ENCODE measurements around the gene UBTF. TPM values are rescaled to one million over a fixed set of nuclear protein-coding genes. Genes with fewer than 3 reads are reported as not detected.

UBTF gene
- total and polyA plus RNA-seq, 2 donors: 70.1 to 91.6 TPM

DNA sequence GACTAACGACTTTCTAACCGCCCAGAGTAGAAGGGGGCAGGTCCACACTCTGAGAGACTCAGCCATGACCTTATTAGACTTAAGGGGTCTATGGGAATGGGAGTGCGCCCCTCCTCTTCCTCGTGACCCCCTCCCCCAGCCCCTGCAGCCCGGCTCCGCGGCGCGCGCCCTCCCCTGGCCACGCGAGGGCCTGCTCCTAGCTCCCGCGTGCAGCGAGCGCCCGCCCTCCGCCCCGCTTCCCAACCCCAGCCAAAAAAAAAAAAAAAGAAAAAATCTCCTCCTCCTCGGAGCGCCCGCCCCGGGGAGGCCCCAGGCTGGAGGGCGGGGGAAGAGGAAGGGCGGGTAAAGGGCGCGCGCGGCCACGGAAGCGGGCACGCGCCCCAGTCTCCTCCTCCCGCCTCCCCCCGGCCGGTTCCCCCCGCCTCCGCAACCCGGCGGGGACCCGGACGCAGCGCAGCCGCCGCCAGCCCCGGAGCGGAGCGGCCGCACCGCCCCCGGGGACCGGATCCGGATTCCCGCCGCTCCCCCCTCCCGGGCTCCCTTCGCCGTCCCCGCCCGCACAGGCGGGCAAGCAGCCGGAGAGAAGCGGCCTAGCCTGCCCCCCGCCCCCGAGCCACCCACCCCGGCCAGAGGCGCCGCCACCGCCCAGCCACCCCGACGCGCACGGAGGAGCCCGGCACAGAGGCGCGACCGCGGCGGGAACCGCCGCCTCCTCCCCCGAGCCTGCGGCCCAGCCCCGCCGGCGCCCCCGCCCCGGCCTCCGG, 949 bp downstream of the UBTF start:
- 1% methylated on average over 87 of the region's 89 CpGs for WGBS
- peaks cover 28 to 62% of the 10 kb centered on the region in 2 donors for H3K4me1 ChIP-seq (ENCODE audit: control insufficient read depth in 2 of 2, insufficient read depth in 2 of 2, low read length in 2 of 2)

GRCh38 chr17:44217738-44218343, 1.6 kb downstream of the UBTF start:
- peak in 2 of 9 donors; percentile 32 for DNase-seq (ENCODE audit: low read depth in 6 of 9, low spot score in 9 of 9)
- WGBS: 6% methylated on average over 10 of the region's 10 CpGs
- H3K4me1 ChIP-seq (ENCODE audit: control insufficient read depth in 2 of 2, insufficient read depth in 2 of 2, low read length in 2 of 2): peaks cover 30 to 65% of the 10 kb centered on the region in 2 donors

More for the DNA sequence above, 949 bp downstream of the UBTF start:
- H3K27ac ChIP-seq (ENCODE audit: low read depth in 1 of 2, low read length in 1 of 2): peak overlapping the region; percentile 91 to 99
- H3K9me3 ChIP-seq (ENCODE audit: control insufficient read depth in 2 of 2, insufficient read depth in 1 of 2, low read length in 1 of 2): no peaks in the 10 kb centered on the region
- peaks cover 4 to 26% of the 10 kb centered on the region in 2 donors for H3K27me3 ChIP-seq (ENCODE audit: control insufficient read depth in 2 of 2, insufficient read depth in 1 of 2, low read length in 1 of 2)
- peak in 7 of 9 donors; percentile 74 to 96 (median 92) for DNase-seq (ENCODE audit: low read depth in 6 of 9, low spot score in 9 of 9)
- H3K4me3 ChIP-seq (ENCODE audit: low read length in 2 of 2): peak overlapping the region; percentile 66 to 91
- peaks cover 25 to 35% of the 10 kb centered on the region in 2 donors for H3K36me3 ChIP-seq (ENCODE audit: control insufficient read depth in 2 of 2, insufficient read depth in 2 of 2, low read length in 1 of 2)

GRCh38 chr17:44216694-44217093, 2.8 kb downstream of the UBTF start:
- 63% methylated on average over 5 of the region's 5 CpGs for WGBS
- peaks cover 41 to 48% of the 10 kb centered on the region in 2 donors for H3K36me3 ChIP-seq (ENCODE audit: control insufficient read depth in 2 of 2, insufficient read depth in 2 of 2, low read length in 1 of 2)

More at GRCh38 chr17:44217738-44218343, 1.6 kb downstream of the UBTF start:
- Histone ChIP-seq H3K9me3 (ENCODE audit: control insufficient read depth in 2 of 2, insufficient read depth in 1 of 2, low read length in 1 of 2) (no peaks in the 10 kb centered on the region), H3K36me3 (ENCODE audit: control insufficient read depth in 2 of 2, insufficient read depth in 2 of 2, low read length in 1 of 2) (peaks cover 32 to 42% of the 10 kb centered on the region in 2 donors), H3K27ac (ENCODE audit: low read depth in 1 of 2, low read length in 1 of 2) (peak overlapping the region; percentile 90 to 91), H3K4me3 (ENCODE audit: low read length in 2 of 2) (peak overlapping the region; percentile 66 to 91), H3K27me3 (ENCODE audit: control insufficient read depth in 2 of 2, insufficient read depth in 1 of 2, low read length in 1 of 2) (peaks cover 4 to 19% of the 10 kb centered on the region in 2 donors)

DNA sequence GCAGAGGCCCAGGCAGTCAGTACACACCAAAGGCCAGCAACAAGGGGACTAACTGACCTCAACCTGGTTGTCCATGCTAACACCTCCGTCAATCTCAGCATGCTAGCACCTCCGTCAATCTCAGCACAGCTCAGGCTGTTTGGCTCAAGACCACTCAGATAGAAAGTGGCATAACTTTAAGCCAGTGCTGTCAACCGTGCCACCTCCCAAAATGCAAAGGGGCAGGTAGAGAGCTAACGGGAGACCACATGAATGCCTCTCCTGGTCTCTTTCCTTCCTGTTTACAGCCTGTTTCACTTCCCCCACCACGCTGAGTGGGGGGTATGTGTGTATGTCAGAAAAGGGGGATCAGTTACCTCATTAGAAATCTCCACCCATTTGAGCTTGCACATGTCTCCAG, 3.3 kb downstream of the UBTF start:
- 36% methylated on average over 5 of the region's 5 CpGs for WGBS
- Histone ChIP-seq H3K27me3 (ENCODE audit: control insufficient read depth in 2 of 2, insufficient read depth in 1 of 2, low read length in 1 of 2) (peaks cover 0 to 3% of the 10 kb centered on the region in 2 donors), H3K4me3 (ENCODE audit: low read length in 2 of 2) (peak overlapping the region; percentile 66 to 91), H3K36me3 (ENCODE audit: control insufficient read depth in 2 of 2, insufficient read depth in 2 of 2, low read length in 1 of 2) (peaks cover 46 to 53% of the 10 kb centered on the region in 2 donors), H3K9me3 (ENCODE audit: control insufficient read depth in 2 of 2, insufficient read depth in 1 of 2, low read length in 1 of 2) (no peaks in the 10 kb centered on the region), H3K27ac (ENCODE audit: low read depth in 1 of 2, low read length in 1 of 2) (peak overlapping the region; percentile 90 to 91), H3K4me1 (ENCODE audit: control insufficient read depth in 2 of 2, insufficient read depth in 2 of 2, low read length in 2 of 2) (peaks cover 25 to 51% of the 10 kb centered on the region in 2 donors)
- DNase-seq (ENCODE audit: low read depth in 6 of 9, low spot score in 9 of 9): peak in 7 of 9 donors; percentile 54 to 89 (median 72)

More at GRCh38 chr17:44216694-44217093, 2.8 kb downstream of the UBTF start:
- H3K4me1 ChIP-seq (ENCODE audit: control insufficient read depth in 2 of 2, insufficient read depth in 2 of 2, low read length in 2 of 2): peaks cover 25 to 54% of the 10 kb centered on the region in 2 donors
- H3K27me3 ChIP-seq (ENCODE audit: control insufficient read depth in 2 of 2, insufficient read depth in 1 of 2, low read length in 1 of 2): peaks cover 0 to 8% of the 10 kb centered on the region in 2 donors
- no peaks in the 10 kb centered on the region for H3K9me3 ChIP-seq (ENCODE audit: control insufficient read depth in 2 of 2, insufficient read depth in 1 of 2, low read length in 1 of 2)
- H3K4me3 ChIP-seq (ENCODE audit: low read length in 2 of 2): peak overlapping the region; percentile 66 to 91
- peak overlapping the region; percentile 90 to 91 for H3K27ac ChIP-seq (ENCODE audit: low read depth in 1 of 2, low read length in 1 of 2)
- peak in 1 of 9 donors; percentile 30 for DNase-seq (ENCODE audit: low read depth in 6 of 9, low spot score in 9 of 9)

- Histone ChIP-seq H3K4me1 (ENCODE audit: control insufficient read depth in 2 of 2, insufficient read depth in 2 of 2, low read length in 2 of 2) (peaks cover 36 to 61% of the 10 kb centered on the region in 2 donors), H3K36me3 (ENCODE audit: control insufficient read depth in 2 of 2, insufficient read depth in 2 of 2, low read length in 1 of 2) (peaks cover 58 to 62% of the 10 kb centered on the region in 2 donors), H3K27ac (ENCODE audit: low read depth in 1 of 2, low read length in 1 of 2) (peak overlapping the region in 1 of 2 donors; percentile 91), H3K9me3 (ENCODE audit: control insufficient read depth in 2 of 2, insufficient read depth in 1 of 2, low read length in 1 of 2) (no peaks in the 10 kb centered on the region), H3K27me3 (ENCODE audit: control insufficient read depth in 2 of 2, insufficient read depth in 1 of 2, low read length in 1 of 2) (no peaks in the 10 kb centered on the region), H3K4me3 (ENCODE audit: low read length in 2 of 2) (no peak overlapping the region)
- WGBS: 96% methylated on average over 6 of the region's 6 CpGs
- no peak for DNase-seq (ENCODE audit: low read depth in 6 of 9, low spot score in 9 of 9)
Measured at GRCh38 chr17:44214896-44215295, 4.6 kb downstream of the UBTF start.

DNA sequence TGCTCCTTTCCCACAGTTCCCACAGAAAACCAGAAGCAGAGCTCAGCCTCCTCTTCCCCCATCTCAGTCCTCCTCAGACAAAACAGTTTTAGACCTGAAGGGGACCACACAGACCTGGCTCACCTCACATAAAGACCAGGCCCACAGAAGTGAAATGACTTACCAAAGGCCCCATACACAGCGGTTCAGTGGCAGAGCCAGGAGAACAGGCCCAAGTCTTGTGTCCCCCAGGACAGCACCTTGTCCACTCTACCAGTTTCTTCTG, 5.3 kb downstream of the UBTF start:
- no peak for DNase-seq (ENCODE audit: low read depth in 6 of 9, low spot score in 9 of 9)
- Histone ChIP-seq H3K27ac (ENCODE audit: low read depth in 1 of 2, low read length in 1 of 2) (no peak overlapping the region), H3K36me3 (ENCODE audit: control insufficient read depth in 2 of 2, insufficient read depth in 2 of 2, low read length in 1 of 2) (peaks cover 66 to 69% of the 10 kb centered on the region in 2 donors), H3K9me3 (ENCODE audit: control insufficient read depth in 2 of 2, insufficient read depth in 1 of 2, low read length in 1 of 2) (no peaks in the 10 kb centered on the region), H3K4me3 (ENCODE audit: low read length in 2 of 2) (no peak overlapping the region), H3K4me1 (ENCODE audit: control insufficient read depth in 2 of 2, insufficient read depth in 2 of 2, low read length in 2 of 2) (peaks cover 36 to 63% of the 10 kb centered on the region in 2 donors), H3K27me3 (ENCODE audit: control insufficient read depth in 2 of 2, insufficient read depth in 1 of 2, low read length in 1 of 2) (no peaks in the 10 kb centered on the region)
- 98% methylated on average over 1 of the region's 1 CpG for WGBS

DNA sequence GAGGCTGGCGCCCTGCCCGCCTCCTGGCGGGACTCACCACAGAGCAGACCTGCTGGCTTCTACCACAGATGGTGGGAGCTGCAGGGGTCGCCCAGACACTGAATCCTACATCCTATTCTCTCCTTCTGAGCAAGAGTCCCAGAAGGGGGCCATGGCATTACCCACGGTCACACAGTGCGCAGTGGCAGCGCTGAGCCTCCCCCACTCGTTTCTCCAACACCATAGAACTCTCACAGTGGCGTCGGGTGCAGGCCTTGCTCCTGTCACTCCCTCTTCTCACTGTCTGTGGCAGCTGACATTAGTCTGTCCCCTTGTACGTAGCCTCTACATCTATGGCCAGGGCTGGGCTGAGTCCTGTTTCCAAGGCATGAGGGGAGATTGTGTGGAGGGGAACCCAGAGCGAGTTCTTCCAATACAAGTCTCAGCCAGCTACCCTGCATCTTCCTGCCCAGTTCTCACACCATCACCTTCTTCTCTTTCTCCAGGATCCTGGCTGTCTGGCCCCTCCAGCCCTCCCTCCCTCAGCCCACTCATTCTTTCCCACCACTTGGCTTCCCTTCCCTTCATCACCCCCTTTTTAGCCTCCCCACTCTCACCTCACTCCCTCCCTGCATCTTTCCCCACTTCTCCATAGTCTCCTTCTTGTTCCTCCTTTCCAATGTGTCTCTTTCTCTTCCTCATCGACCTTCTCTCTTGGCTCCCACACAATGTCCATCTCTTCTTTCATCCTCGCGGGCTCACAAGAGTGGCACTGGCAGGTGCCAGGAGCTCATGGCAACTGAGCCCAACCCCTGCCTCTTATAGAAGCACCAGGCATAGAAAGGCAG, 5.9 kb downstream of the UBTF start:
- WGBS: 97% methylated on average over 15 of the region's 15 CpGs
- Histone ChIP-seq H3K4me1 (ENCODE audit: control insufficient read depth in 2 of 2, insufficient read depth in 2 of 2, low read length in 2 of 2) (peaks cover 36 to 63% of the 10 kb centered on the region in 2 donors), H3K27ac (ENCODE audit: low read depth in 1 of 2, low read length in 1 of 2) (peak overlapping the region in 1 of 2 donors; percentile 21), H3K9me3 (ENCODE audit: control insufficient read depth in 2 of 2, insufficient read depth in 1 of 2, low read length in 1 of 2) (no peaks in the 10 kb centered on the region), H3K27me3 (ENCODE audit: control insufficient read depth in 2 of 2, insufficient read depth in 1 of 2, low read length in 1 of 2) (no peaks in the 10 kb centered on the region), H3K36me3 (ENCODE audit: control insufficient read depth in 2 of 2, insufficient read depth in 2 of 2, low read length in 1 of 2) (peaks cover 71 to 75% of the 10 kb centered on the region in 2 donors), H3K4me3 (ENCODE audit: low read length in 2 of 2) (no peak overlapping the region)
- no peak for DNase-seq (ENCODE audit: low read depth in 6 of 9, low spot score in 9 of 9)

GRCh38 chr17:44212507-44213402, 6.7 kb downstream of the UBTF start:
- 92% methylated on average over 31 of the region's 31 CpGs for WGBS
- H3K36me3 ChIP-seq (ENCODE audit: control insufficient read depth in 2 of 2, insufficient read depth in 2 of 2, low read length in 1 of 2): peaks cover 80 to 83% of the 10 kb centered on the region in 2 donors
- H3K27me3 ChIP-seq (ENCODE audit: control insufficient read depth in 2 of 2, insufficient read depth in 1 of 2, low read length in 1 of 2): no peaks in the 10 kb centered on the region
- no peak for DNase-seq (ENCODE audit: low read depth in 6 of 9, low spot score in 9 of 9)
- no peaks in the 10 kb centered on the region for H3K9me3 ChIP-seq (ENCODE audit: control insufficient read depth in 2 of 2, insufficient read depth in 1 of 2, low read length in 1 of 2)
- H3K27ac ChIP-seq (ENCODE audit: low read depth in 1 of 2, low read length in 1 of 2): no peak overlapping the region
- H3K4me1 ChIP-seq (ENCODE audit: control insufficient read depth in 2 of 2, insufficient read depth in 2 of 2, low read length in 2 of 2): peaks cover 36 to 59% of the 10 kb centered on the region in 2 donors
- H3K4me3 ChIP-seq (ENCODE audit: low read length in 2 of 2): no peak overlapping the region
